DMS53 treated with DMSO at 0.1 percent for 48 hours (cell line): ENCODE data around the gene KCTD16.

Experiments
- DNase-seq: peaks from one replicate; lab custom pipeline; 2025; ENCODE audit not compliant: unreplicated experiment; lab: John Stamatoyannopoulos, UW

Gene KCTD16

DNA sequence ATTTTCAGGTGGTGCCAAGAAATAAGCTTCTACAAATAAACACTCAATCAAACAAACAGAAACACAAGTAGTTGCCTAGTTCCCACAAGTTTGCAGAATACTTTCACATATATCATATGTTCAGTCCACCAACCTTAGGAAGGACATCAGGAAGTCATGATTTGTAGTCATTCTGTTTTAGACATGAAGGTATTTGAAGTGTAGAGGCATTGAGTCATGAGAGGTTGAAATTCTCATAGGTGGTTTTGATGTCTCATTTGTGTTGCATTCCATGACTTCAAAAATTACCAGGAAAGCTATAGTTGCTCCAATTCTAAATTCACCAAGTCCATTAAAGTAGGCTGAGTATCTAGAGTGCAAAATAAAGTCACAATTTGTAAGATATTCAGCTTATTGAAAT lies 159.0 kb downstream of the KCTD16 start:
- no peak for DNase-seq

DNA sequence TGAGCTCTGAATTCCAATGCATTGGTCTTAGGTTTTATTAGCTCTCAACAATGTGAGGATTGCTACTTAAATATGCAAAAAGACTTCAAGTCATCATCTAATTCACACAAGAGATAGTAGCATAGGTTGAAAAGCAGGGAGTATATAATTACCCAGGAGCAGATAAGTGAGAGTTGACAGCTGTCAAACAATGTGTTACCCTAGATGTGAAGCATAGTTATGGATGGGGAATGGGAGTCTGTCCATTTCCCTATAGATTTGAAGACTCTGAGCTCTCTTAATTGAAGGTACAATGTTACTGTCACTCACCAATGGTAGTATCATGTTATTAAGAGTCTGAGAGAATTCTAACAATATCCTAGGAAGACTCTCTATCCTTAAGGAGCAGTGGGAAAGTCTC lies 160.7 kb downstream of the KCTD16 start:
- DNase-seq: no peak

DNA sequence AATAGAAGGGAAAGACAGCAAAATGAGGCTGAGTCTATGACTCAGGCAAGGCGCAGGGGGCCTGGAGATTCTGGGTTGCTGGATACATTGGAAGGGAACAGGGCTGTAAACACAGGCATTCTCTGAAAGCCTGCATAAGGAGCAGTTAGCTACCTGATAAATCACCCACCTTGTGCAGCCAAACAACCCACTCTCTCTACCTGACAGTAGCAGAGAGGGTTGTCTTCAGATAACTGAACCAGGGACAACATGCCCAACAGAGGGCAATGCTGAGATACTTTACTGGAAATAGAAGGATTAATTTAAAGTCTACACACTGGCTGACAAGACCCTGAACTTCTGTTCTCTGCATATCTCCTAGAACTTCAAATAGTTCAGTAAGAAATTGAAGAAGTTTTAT lies 161.6 kb downstream of the KCTD16 start:
- peak; percentile 12 for DNase-seq

- DNase-seq: no peak
Measured at GRCh38 chr5:144333336-144333920, 162.8 kb downstream of the KCTD16 start.

DNA sequence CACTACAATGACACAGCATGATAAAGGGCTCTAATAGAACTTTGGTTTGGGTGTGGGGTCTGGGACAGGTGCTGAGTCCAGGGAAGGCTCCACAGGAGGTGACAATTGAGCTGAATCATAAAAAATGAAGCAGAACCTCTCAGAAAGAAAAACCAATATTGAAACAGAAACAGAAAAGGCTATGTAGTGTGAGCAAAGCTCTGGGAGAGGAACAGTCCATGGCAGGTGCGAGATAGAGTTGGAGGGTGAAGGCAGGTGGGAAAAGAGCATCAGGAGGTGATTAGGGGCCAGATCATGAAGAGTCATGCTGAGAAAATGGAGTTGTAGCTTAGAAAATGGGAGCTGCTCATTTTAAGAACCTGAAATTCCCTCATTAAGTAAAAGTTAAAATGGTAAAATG lies 164.9 kb downstream of the KCTD16 start:
- peak; percentile 90 for DNase-seq

GRCh38 chr5:144336191-144336961 lies 165.7 kb downstream of the KCTD16 start:
- peak; percentile 22 for DNase-seq

DNA sequence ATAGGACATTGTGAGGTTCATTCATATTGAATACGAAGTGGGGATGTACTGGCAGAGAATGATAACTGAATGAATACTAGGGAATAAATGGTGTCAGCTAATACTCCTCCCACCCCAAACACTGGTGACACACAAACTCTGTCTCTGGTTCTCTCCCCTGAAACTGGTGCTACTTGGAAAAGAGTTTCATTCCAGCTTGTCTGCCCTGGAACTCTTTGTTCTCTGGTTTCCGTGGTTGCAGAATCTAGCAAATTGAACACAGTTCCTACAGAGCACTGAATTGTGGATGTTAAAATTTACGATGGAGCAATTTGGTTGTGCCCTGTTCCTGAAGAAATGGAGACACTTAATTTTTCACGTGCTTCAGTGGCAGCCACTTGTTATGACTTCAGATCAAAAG lies 181.7 kb downstream of the KCTD16 start:
- no peak for DNase-seq

- DNase-seq: no peak
Measured at GRCh38 chr5:144352732-144353317, 182.2 kb downstream of the KCTD16 start.

GRCh38 chr5:144356489-144356888 lies 185.8 kb downstream of the KCTD16 start:
- peak; percentile 14 for DNase-seq

GRCh38 chr5:144361406-144361805 lies 190.7 kb downstream of the KCTD16 start:
- no peak for DNase-seq

GRCh38 chr5:144365885-144366284 lies 195.2 kb downstream of the KCTD16 start:
- DNase-seq: no peak

- DNase-seq: no peak
Measured at GRCh38 chr5:144367991-144368390, 197.3 kb downstream of the KCTD16 start.

DNA sequence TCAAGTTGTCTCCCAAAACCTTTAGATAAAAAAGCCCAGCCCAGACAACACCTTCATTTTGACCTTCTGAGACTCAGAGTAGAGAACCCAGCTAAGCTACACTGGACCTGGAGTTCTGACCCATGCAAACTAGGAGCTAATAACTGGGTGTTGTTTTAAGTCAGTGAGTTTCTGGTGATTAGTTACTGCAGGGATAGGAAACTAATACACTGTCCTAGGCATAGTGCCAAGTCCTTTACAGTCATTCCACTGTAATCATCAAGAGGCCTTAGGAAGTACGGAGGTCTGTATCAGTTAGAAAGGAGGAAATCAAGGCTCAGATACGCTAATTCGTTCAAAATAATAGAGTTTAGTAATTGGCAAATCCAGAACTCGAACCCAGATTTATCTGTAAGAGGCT lies 197.9 kb downstream of the KCTD16 start:
- DNase-seq: no peak

GRCh38 chr5:144369006-144369405 lies 198.3 kb downstream of the KCTD16 start:
- DNase-seq: no peak

DNA sequence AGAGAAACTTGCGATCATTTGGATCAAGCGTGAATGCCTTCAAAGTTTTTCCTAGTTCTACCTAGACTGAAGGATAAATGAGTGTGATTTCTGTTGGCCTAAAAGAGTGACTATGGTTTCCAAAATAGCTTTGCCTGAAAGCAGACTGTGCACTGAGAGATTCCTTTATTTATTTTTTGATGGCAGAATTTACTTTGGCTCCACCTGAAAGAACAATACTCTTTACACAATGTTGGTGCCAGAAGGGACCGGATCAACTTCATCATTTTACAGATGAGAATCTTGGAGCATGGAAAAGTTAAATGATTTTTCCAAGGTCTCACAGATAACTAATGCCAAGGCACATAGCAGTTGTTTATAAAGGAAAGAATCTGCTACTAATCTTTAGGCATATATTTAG lies 199.6 kb downstream of the KCTD16 start:
- no peak for DNase-seq

DNA sequence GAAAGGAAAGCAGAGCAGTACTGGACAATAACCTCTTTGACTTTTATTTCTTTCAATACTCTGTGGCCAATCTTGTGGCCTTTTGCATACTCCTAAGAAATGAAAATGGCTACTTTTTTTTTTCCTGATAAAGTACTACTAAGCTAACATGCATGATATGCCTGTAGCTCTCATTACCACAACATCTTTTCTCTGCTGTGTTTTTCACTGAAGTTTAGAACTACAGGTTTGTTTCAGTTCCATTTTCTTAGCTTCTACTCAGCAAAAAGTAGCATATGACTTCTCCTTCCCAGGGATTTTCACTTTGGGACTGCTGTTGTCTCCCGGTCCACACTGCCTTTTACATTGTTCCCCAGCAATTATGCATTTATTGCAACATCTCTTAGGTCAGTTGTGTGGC lies 204.0 kb downstream of the KCTD16 start:
- DNase-seq: no peak

- DNase-seq: no peak
Measured at GRCh38 chr5:144377207-144377606, 206.5 kb downstream of the KCTD16 start.

DNA sequence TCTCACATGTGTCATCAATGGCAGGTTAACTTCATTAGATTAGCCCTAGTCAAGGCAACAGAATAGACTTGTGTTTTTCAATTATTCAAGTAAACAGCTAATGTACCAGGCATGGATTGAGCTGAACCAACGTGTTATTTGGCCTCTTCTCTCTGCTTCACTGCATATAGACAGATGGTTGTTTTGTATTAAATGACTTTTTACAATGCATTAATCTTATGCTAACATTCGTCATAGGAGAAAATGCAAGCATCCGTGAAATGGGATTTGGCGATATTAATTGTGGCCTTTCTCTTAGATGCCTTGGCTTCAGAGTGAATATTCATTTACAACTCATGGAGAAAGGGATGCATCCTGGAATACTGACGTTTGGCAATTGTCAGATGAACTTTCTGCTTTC lies 208.0 kb downstream of the KCTD16 start:
- DNase-seq: peak; percentile 71

- no peak for DNase-seq
Measured at GRCh38 chr5:144385597-144385996, 214.9 kb downstream of the KCTD16 start.

GRCh38 chr5:144386315-144386714 lies 215.6 kb downstream of the KCTD16 start:
- DNase-seq: no peak

GRCh38 chr5:144390133-144390532 lies 219.5 kb downstream of the KCTD16 start:
- DNase-seq: peak; percentile 10

GRCh38 chr5:144391044-144391443 lies 220.4 kb downstream of the KCTD16 start:
- no peak for DNase-seq
